PC-3 (cell line): ENCODE measurements around the gene FRZB. TPM values are rescaled to one million over a fixed set of nuclear protein-coding genes. Genes with fewer than 3 reads are reported as not detected.

Experiments
- total RNA-seq: library from RNA; depleted of rRNA; stranded (reverse); fragments of >200 nt; gene quantifications from 2 replicates; pipeline ENCODE4 v1.2.3, GENCODE V29; 2014; rRNA removed

FRZB gene
- total RNA-seq, 1 experiment from 2014 or later: 0.11 TPM

Other genes starting within 250 kb of the FRZB start
- 49.0 and 62.9 TPM in 2 replicates for gene DNAJC10, start 150.4 kb downstream of the FRZB start, total RNA-seq
- gene NCKAP1, start 171.8 kb upstream of the FRZB start, total RNA-seq: 76.2 and 80.3 TPM in 2 replicates
- gene DUSP19, start 212.1 kb upstream of the FRZB start, total RNA-seq: 0.51 and 0.58 TPM in 2 replicates